ENCODE results near the gene CD28.

GRCh38 chr2:203707530-203707929 is 1.1 kb downstream of the CD28 start:
- no peak for TF ChIP-seq CTCF (IDR thresholded peaks at IDR 0.05)
- no peak for TF ChIP-seq ZFX (IDR thresholded peaks at IDR 0.05; ENCODE audit: borderline replicate concordance)

Data from 22Rv1 (cell line).